ENCODE measurements around the gene ADARB2.

ADARB2 gene

DNA sequence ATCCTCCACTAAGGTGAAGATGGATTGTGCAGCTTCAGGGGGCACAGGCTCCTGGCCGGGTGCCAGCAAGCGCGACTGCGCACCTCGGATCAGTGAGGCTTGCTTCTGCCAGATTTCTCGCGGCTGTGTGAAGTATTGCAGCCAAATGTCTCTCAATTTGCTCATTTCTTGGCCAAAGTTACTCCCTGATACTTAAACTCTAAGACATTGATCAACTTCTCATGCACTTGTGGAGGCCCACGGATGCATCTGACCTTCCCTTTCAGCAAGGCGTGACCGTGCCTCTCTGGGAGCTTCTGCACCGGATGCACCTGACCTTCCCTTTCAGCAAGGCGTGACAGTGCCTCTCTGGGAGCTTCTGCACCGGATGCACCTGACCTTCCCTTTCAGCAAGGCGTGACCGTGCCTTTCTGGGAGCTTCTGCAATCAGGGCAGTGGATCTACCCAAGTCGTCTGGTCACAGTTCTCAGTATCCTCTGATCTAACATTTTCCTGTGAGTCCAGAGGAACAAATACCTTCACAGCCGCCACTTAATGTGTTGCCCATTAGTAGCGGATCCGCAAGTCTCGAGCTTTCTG lies 248.3 kb downstream of the ADARB2 start:
- TF ChIP-seq ZNF384 (IDR thresholded peaks at IDR 0.05): no peak
- TF ChIP-seq SP1 (IDR thresholded peaks at IDR 0.05): no peak
- no peak for TF ChIP-seq FOXK2 (IDR thresholded peaks at IDR 0.05)
- TF ChIP-seq BHLHE40 (IDR thresholded peaks at IDR 0.05; ENCODE audit: borderline replicate concordance): no peak
- TF ChIP-seq NFRKB (IDR thresholded peaks at IDR 0.05): no peak
- TF ChIP-seq FOXM1 (IDR thresholded peaks at IDR 0.05; ENCODE audit: borderline replicate concordance): no peak
- TF ChIP-seq ELF4 (IDR thresholded peaks at IDR 0.05): no peak
- TF ChIP-seq TARDBP (IDR thresholded peaks at IDR 0.05): no peak
- ChIA-PET POLR2A (no interaction called here), CTCF (no interaction called here)
- DNase-seq (ENCODE audit: extremely low spot score): no peak

DNA sequence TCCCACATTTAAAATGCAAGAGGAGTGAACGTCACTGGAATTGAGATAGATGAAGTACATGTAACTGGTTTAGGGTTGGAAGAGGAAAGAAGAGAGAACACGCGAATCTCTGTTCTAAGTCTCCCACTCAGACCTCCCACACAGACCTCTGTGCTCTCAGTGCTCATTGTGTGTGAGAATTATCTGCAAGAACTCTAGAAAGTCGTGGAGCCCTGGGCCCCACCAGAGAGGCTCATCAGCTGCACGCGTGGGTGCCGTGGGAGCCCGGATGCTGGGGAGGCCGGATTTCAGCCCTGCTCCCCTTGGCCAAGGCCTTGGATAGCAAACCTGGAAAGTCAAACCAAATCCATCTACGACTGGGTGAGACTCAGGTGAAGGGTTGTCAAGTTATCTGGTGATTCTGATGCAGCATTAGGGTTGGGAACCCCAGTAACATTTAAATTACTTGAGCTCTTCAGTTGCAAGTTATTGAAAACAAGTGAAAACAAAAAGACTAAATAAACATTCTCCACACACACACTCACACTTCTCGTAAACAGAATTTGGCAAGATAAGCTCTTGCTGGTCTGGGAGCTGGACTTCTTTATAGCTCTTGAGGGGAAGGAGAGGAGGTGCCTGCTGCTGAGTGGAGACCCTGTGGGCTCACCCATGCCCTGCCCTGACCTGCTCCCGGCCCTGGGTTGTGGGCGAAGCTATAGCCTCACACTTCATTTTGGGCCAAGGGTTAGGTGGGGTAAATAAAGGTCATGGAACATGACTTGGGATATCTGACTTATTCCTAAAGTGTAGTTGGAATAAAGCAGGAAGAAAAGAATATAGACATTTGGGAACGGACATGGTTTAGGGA lies 250.3 kb downstream of the ADARB2 start:
- TF ChIP-seq NFRKB (IDR thresholded peaks at IDR 0.05) (no peak), ARNT (IDR thresholded peaks at IDR 0.05) (no peak), LEF1 (IDR thresholded peaks at IDR 0.05; ENCODE audit: borderline replicate concordance) (no peak), FOXM1 (IDR thresholded peaks at IDR 0.05; ENCODE audit: borderline replicate concordance) (no peak), L3MBTL2 (conservative IDR thresholded peaks at IDR 0.05) (no peak), TARDBP (IDR thresholded peaks at IDR 0.05) (no peak), CTBP1 (IDR thresholded peaks at IDR 0.05; ENCODE audit: borderline replicate concordance) (no peak)
- TF ChIP-seq, protein P1, sequence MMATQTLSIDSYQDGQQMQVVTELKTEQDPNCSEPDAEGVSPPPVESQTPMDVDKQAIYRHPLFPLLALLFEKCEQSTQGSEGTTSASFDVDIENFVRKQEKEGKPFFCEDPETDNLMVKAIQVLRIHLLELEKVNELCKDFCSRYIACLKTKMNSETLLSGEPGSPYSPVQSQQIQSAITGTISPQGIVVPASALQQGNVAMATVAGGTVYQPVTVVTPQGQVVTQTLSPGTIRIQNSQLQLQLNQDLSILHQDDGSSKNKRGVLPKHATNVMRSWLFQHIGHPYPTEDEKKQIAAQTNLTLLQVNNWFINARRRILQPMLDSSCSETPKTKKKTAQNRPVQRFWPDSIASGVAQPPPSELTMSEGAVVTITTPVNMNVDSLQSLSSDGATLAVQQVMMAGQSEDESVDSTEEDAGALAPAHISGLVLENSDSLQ (IDR thresholded peaks at IDR 0.05): no peak
- no peak for DNase-seq (ENCODE audit: extremely low spot score)
- ChIA-PET POLR2A (no interaction called here), CTCF (interaction anchor here (0.7 kb wide), 1 partner anchor 228 kb away, joined by 3 read pairs; no protein-coding TSS in a partner anchor)

DNA sequence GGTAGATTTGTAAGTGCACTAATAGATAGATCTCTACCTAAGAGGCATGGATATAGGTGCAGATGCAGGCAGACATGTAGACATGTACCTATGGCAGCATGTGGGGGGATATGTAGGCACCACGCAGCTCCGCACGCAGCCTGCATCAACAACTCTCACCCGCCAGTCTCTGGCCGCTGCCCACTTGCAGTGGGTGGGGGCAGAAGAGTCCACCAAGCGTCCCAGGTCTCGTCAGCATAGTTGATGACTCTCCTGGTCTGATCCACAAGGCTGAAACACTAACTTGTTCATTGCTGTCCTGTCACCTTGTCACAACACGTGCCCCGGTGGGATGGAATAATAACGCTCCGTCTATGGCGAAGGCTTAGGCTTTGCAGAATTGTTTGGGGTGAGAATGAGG lies 252.0 kb downstream of the ADARB2 start:
- ChIA-PET POLR2A (no interaction called here), CTCF (no interaction called here)
- no peak for DNase-seq (ENCODE audit: extremely low spot score)
- TF ChIP-seq BHLHE40 (IDR thresholded peaks at IDR 0.05; ENCODE audit: borderline replicate concordance): no peak

DNA sequence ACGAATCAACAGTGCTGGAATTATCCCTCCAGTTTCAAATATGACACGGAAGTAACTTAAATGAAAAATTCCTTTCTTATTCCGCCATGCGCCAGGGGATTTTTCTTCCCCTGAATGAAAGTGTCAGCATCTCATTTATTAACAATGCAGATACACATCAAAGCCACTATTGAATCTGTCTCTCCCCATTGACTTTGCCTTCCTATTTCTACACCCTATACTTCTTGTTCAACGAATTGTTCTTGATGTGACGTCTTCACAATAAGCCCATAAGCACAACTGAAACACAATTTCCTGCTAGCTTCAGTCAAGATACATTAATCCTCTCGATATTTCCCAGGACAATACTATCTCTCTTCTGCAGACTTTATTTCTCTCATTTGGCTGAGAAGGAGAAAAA lies 253.5 kb downstream of the ADARB2 start:
- DNase-seq (ENCODE audit: extremely low spot score): no peak
- TF ChIP-seq SP1 (IDR thresholded peaks at IDR 0.05) (no peak), FOXA1 (IDR thresholded peaks at IDR 0.05) (no peak), SUZ12 (IDR thresholded peaks at IDR 0.05) (no peak), ARNT (IDR thresholded peaks at IDR 0.05) (no peak), CTBP1 (IDR thresholded peaks at IDR 0.05; ENCODE audit: borderline replicate concordance) (no peak), BHLHE40 (IDR thresholded peaks at IDR 0.05; ENCODE audit: borderline replicate concordance) (no peak), LEF1 (IDR thresholded peaks at IDR 0.05; ENCODE audit: borderline replicate concordance) (no peak), FOXM1 (IDR thresholded peaks at IDR 0.05; ENCODE audit: borderline replicate concordance) (no peak), ZNF384 (IDR thresholded peaks at IDR 0.05) (no peak), TARDBP (IDR thresholded peaks at IDR 0.05) (no peak), ELF4 (IDR thresholded peaks at IDR 0.05) (no peak), HDGF (IDR thresholded peaks at IDR 0.05; ENCODE audit: borderline replicate concordance) (no peak), FOXK2 (IDR thresholded peaks at IDR 0.05) (no peak), L3MBTL2 (conservative IDR thresholded peaks at IDR 0.05) (no peak), NFRKB (IDR thresholded peaks at IDR 0.05) (no peak)
- TF ChIP-seq, protein P1 (IDR thresholded peaks at IDR 0.05): no peak
- ChIA-PET POLR2A (no interaction called here), CTCF (no interaction called here)

DNA sequence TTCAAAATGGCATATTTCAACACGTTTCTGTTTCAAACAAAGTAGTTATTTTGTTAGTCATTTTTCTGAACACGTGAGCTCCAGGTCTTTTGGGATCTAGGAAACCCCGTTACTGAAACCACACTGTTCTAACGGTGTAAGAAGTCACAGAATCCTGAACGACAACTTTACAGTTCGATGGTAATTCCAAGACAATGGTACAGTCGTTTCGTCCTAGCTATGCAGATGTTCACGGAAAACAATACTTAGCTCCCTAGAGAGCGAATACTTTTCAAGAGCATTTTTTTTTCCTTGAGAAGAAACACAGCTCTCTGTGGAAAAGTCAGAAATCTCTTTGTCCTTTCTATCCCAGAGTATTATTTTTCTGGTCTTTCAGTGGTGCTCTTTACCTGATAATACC lies 254.1 kb downstream of the ADARB2 start:
- POLR2A ChIA-PET: no interaction called here
- TF ChIP-seq FOXA1 (IDR thresholded peaks at IDR 0.05) (no peak), ELF4 (IDR thresholded peaks at IDR 0.05) (no peak), LEF1 (IDR thresholded peaks at IDR 0.05; ENCODE audit: borderline replicate concordance) (no peak), TARDBP (IDR thresholded peaks at IDR 0.05) (no peak), FOXM1 (IDR thresholded peaks at IDR 0.05; ENCODE audit: borderline replicate concordance) (no peak), L3MBTL2 (conservative IDR thresholded peaks at IDR 0.05) (no peak), SP1 (IDR thresholded peaks at IDR 0.05) (no peak), ZNF384 (IDR thresholded peaks at IDR 0.05) (no peak), FOXK2 (IDR thresholded peaks at IDR 0.05) (no peak), ARNT (IDR thresholded peaks at IDR 0.05) (no peak), SUZ12 (IDR thresholded peaks at IDR 0.05) (no peak), NFRKB (IDR thresholded peaks at IDR 0.05) (no peak), HDGF (IDR thresholded peaks at IDR 0.05; ENCODE audit: borderline replicate concordance) (no peak), BHLHE40 (IDR thresholded peaks at IDR 0.05; ENCODE audit: borderline replicate concordance) (no peak), CTBP1 (IDR thresholded peaks at IDR 0.05; ENCODE audit: borderline replicate concordance) (no peak)
- TF ChIP-seq, protein P1 (IDR thresholded peaks at IDR 0.05): no peak
- DNase-seq (ENCODE audit: extremely low spot score): no peak
- CTCF ChIA-PET: interaction anchor here (0.6 kb wide), 1 partner anchor 88 kb away, joined by 4 read pairs; no protein-coding TSS in a partner anchor

DNA sequence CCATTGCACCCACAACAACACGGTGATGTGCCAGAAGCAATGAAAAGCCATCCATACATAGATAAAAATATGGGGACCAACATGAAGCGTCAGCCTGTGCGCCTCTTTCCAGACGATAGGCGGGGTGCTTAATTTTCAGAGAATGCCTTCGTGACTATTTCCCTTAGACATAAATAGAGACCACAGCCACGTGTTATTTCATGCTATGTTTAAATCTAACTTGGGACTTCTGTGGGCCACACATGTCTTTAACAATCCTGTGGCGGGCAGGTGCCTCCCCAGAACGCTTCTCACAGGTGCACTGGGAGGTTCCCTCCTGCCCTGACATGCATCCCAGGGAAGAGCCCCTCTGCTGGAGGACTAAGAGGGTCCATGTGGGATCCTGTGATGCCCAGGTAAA lies 259.7 kb downstream of the ADARB2 start:
- POLR2A ChIA-PET: no interaction called here
- TF ChIP-seq ARNT (IDR thresholded peaks at IDR 0.05) (no peak), BHLHE40 (IDR thresholded peaks at IDR 0.05; ENCODE audit: borderline replicate concordance) (no peak), NFRKB (IDR thresholded peaks at IDR 0.05) (no peak), CTBP1 (IDR thresholded peaks at IDR 0.05; ENCODE audit: borderline replicate concordance) (no peak), FOXM1 (IDR thresholded peaks at IDR 0.05; ENCODE audit: borderline replicate concordance) (no peak), TARDBP (IDR thresholded peaks at IDR 0.05) (no peak), FOXK2 (IDR thresholded peaks at IDR 0.05) (no peak), LEF1 (IDR thresholded peaks at IDR 0.05; ENCODE audit: borderline replicate concordance) (no peak), SP1 (IDR thresholded peaks at IDR 0.05) (no peak), SUZ12 (IDR thresholded peaks at IDR 0.05) (no peak), ZNF384 (IDR thresholded peaks at IDR 0.05) (no peak), L3MBTL2 (conservative IDR thresholded peaks at IDR 0.05) (no peak), ELF4 (IDR thresholded peaks at IDR 0.05) (no peak), HDGF (IDR thresholded peaks at IDR 0.05; ENCODE audit: borderline replicate concordance) (no peak), FOXA1 (IDR thresholded peaks at IDR 0.05) (no peak)
- TF ChIP-seq, protein P1 (IDR thresholded peaks at IDR 0.05): no peak
- DNase-seq (ENCODE audit: extremely low spot score): no peak
- CTCF ChIA-PET: no interaction called here

All from HEK293T (cell line).